NCI-H748 (cell line): ENCODE results near the gene MSI2.

Source experiments
- DNase-seq: peaks from one replicate; lab custom pipeline; 2025; ENCODE audit not compliant: unreplicated experiment; lab: John Stamatoyannopoulos, UW

The MSI2 gene

GRCh38 chr17:57429966-57430365, 173.6 kb downstream of the MSI2 start:
- DNase-seq, result no peak

GRCh38 chr17:57431415-57431814, 175.1 kb downstream of the MSI2 start:
- no peak for DNase-seq

GRCh38 chr17:57432507-57433277, 176.4 kb downstream of the MSI2 start:
- no peak for DNase-seq

- DNase-seq, result no peak
These were observed 177.1 kb downstream of the MSI2 start for GRCh38 chr17:57433452-57433851.

GRCh38 chr17:57434361-57434760, 178.0 kb downstream of the MSI2 start:
- no peak for DNase-seq

- DNase-seq, result no peak
These were observed 180.2 kb downstream of the MSI2 start for GRCh38 chr17:57436565-57436964.

- no peak for DNase-seq
These were observed 181.9 kb downstream of the MSI2 start for GRCh38 chr17:57438066-57438731.

- no peak for DNase-seq
These were observed 183.3 kb downstream of the MSI2 start for GRCh38 chr17:57439651-57440050.

- peak; percentile 95 for DNase-seq
These were observed 184.4 kb downstream of the MSI2 start for GRCh38 chr17:57440522-57441269.

- no peak for DNase-seq
These were observed 184.9 kb downstream of the MSI2 start for GRCh38 chr17:57441270-57441600.

- no peak for DNase-seq
These were observed 186.1 kb downstream of the MSI2 start for GRCh38 chr17:57442401-57442823.

GRCh38 chr17:57442914-57443571, 186.7 kb downstream of the MSI2 start:
- DNase-seq, result no peak

GRCh38 chr17:57443781-57444180, 187.5 kb downstream of the MSI2 start:
- no peak for DNase-seq

GRCh38 chr17:57444682-57445450, 188.5 kb downstream of the MSI2 start:
- no peak for DNase-seq

GRCh38 chr17:57445772-57446472, 189.6 kb downstream of the MSI2 start:
- DNase-seq, result no peak

- no peak for DNase-seq
These were observed 191.2 kb downstream of the MSI2 start for GRCh38 chr17:57447357-57447989.

- peak; percentile 48 for DNase-seq
These were observed 191.9 kb downstream of the MSI2 start for GRCh38 chr17:57447990-57448758.

- DNase-seq, result peak; percentile 18
These were observed 192.5 kb downstream of the MSI2 start for GRCh38 chr17:57448759-57449283.

- no peak for DNase-seq
These were observed 194.9 kb downstream of the MSI2 start for GRCh38 chr17:57451191-57451590.
